ENCODE measurements around the gene RPP14. TPM values are rescaled to one million over a fixed set of nuclear protein-coding genes. Genes with fewer than 3 reads are reported as not detected.

Gene RPP14
- total and polyA plus RNA-seq, 2 experiments from 2014 or later = 11.7 to 18.6 TPM

- TF ChIP-seq ZNF462 (CRISPR knock-in tag; IDR thresholded peaks at IDR 0.05) (no peak), ZNF331 (CRISPR knock-in tag; IDR thresholded peaks at IDR 0.05; ENCODE audit: low read depth) (no peak)
Observed at GRCh38 chr3:58346368-58346767, 40.3 kb downstream of the RPP14 start (continued).

- no peak overlapping the region for H3K4me2 ChIP-seq
- Mint-ChIP-seq H3K9me3 (no peaks in the 10 kb centered on the region), H3K4me3 (no peak overlapping the region), H3K27ac (no peak overlapping the region), H3K27me3 (ENCODE audit: insufficient read depth, low read depth, poor library complexity) (peaks cover 2% of the 10 kb centered on the region), H3K4me1 (peaks cover 11% of the 10 kb centered on the region), H3K36me3 (ENCODE audit: low read depth) (no peaks in the 10 kb centered on the region)
- DNase-seq (ENCODE audit: low spot score) = no peak
- no peak overlapping the region for H3K4me3 ChIP-seq
- H3K79me2 ChIP-seq (replicated peaks; ENCODE audit: insufficient read depth) = no peaks in the 10 kb centered on the region
- TF ChIP-seq STAT1 (IDR thresholded peaks at IDR 0.05; ENCODE audit: unreplicated experiment) (no peak), CREB1 (CRISPR knock-in tag; IDR thresholded peaks at IDR 0.05; ENCODE audit: low read depth) (no peak), ETS1 (IDR thresholded peaks at IDR 0.05) (no peak), ZNF114 (CRISPR knock-in tag; IDR thresholded peaks at IDR 0.05) (no peak)
- H4K20me1 ChIP-seq (replicated peaks; ENCODE audit: insufficient read depth) = no peaks in the 10 kb centered on the region
- no peaks in the 10 kb centered on the region for H3F3A ChIP-seq (replicated peaks; ENCODE audit: low read depth)
- no peak overlapping the region for H2AFZ ChIP-seq
- no peaks in the 10 kb centered on the region for H3K27me3 ChIP-seq (ENCODE audit: insufficient read depth)
- H3K4me1 ChIP-seq (ENCODE audit: insufficient read depth) = peaks cover 10% of the 10 kb centered on the region; the same call in 1 of the 2 replicates
- no peaks in the 10 kb centered on the region for H3K9me2 ChIP-seq (ENCODE audit: insufficient read depth)
- no peak overlapping the region for H3K27ac ChIP-seq (ENCODE audit: low read depth)
- H3K36me3 ChIP-seq (ENCODE audit: insufficient read depth) = no peaks in the 10 kb centered on the region
- no peak for ATAC-seq
Observed at GRCh38 chr3:58347984-58348383, 41.9 kb downstream of the RPP14 start.

Data from GM23338 (cell line).